HG03139 (cell line): ENCODE data around the gene ZNF865.

Source experiments
- ATAC-seq: cut with Tn5 transposase; IDR thresholded peaks from one replicate; pipeline ENCODE4 v1.9.1; 2021; ENCODE audit not compliant: unreplicated experiment

The ZNF865 gene

DNA sequence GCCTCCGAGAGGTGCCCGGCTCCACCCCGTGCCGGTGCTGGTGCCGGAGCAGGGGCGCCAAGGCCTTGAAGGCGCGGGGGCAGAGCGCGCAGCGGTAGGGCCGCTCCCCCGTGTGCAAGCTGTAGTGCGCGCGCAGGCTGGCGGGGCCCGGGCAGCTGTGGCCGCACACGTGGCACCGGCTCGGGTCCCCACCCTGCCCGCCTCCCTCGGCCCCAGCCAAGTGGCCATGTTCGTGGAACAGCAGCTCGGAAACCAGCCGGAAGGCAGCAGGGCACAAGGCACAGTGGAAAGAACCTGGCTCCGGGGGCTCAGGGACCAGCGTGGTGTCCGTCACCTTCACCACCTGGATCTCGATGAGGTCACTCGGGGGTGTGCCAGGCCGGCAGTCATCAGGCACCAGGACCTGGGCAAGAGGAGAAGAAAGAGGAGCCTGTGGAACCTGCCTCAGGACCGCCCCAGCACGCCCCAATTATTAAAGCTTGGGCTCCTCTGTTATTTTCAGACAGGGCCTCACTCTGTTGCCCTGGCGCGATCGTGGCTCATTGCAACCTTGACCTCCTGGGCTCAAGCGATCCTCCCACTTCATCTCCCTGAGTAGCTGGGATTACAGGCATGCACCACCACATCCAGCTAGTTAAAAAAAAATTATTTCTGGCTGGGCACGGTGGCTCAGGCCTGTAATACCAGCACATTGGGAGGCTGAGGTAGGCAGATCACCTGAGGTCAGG is 17.0 kb downstream of the ZNF865 start:
- no peak for ATAC-seq

DNA sequence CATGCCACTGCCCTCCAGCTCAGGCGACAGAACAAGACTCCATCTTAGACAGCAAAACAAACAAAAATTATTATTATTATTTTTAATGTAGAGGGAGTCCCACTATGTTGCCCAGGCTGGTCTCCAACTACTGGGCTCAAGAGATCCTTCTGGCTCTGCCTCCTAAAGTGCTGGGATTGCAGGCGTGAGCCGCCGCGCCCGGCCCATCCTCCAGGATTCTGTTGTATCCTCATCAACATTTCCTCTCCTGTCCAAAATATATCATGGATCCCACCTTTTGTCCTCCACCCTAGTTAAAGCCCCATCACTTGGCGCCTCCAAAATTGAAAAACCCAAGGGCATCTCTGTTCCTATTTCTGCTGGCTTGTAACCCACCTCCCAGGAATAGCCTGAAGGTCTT is 17.7 kb downstream of the ZNF865 start:
- no peak for ATAC-seq

DNA sequence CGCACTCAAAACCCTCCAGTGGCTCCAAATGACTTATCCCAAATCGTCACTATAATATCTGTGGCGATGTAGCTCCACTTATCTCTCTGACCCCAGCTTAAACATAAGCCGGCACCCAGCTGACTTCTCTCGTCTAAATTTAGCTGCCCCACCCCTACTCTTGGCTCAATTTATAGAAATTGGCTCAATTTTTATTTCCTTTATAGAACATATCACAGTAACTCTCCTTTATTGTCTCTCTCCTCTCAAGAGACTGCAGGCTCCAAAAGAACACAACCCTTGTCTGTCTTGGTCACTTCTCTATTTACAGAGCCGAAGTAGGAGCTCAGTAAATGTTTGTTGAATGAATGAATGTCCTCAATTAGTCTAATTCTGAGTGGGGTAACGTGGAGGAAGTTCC is 18.1 kb downstream of the ZNF865 start:
- ATAC-seq, result no peak

DNA sequence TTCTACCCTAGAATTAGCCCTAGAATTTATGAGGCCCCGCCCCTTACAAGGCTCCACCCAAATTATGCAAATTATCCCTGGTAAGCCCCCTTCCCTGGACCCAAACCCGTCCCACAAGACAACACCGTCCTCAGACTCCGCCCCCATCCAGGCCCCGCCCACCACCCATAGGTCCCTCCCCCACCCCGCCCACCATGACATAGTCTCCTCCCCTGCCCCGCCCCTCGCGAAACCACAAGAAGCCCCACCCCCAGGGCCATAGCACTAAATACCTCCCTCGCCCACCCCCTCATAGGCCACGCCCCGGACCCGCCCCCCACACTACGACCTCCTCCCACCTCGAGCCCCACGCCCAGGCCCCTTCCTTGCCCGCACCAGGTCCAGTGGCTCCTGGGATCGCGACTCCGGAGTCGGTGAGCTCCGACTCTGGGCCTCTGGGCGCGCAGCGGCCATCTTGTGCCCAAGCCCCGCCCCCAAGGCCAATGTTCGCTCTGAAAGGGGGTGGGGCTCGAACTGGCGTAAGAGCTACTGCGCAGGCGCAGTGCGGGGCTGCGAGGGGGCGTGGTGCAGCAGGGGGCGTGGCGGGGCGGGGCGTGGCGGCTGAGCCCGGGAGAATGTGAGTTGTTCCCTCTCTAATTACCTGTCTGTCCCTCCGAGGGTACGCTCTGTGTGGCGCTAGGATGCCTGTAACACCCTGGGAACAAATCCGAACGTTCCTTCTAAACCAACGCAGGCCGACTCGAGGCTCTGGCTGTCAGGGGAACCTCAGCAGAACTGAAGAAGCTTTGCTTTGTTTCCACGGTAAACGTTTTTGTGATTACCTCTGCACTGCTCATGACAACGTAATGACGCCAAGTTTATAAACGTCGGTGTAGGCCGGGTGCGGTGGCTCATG is 18.9 kb downstream of the ZNF865 start, which contains the start of gene ZNF784:
TSS of gene ZNF784 (minus strand) at position 458 of the 895 bp plus-strand sequence. CDS start at position 453, 5 bp downstream.
- ATAC-seq, result no peak

- ATAC-seq, result no peak
Measured at GRCh38 chr19:55625004-55625326, 19.5 kb downstream of the ZNF865 start.

DNA sequence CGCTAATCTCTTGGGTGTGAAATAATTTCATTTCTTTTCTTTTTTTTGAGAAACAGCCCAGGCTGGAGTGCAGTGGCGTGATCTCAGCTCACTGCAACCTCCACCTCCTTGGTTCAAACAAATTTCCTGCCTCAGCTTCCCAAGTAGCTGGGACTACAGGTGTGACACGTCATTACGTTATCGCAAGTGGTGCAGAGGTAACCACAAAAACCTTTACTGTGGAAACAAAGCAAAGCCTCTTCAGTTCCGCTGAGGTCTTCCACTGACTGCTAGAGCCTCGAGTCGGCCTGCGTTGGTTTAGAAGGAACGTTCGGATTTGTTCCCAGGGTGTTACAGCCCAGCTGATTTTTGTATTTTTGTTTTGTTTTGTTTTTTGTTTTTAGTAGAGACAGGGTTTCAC is 20.9 kb downstream of the ZNF865 start:
- ATAC-seq, result no peak

DNA sequence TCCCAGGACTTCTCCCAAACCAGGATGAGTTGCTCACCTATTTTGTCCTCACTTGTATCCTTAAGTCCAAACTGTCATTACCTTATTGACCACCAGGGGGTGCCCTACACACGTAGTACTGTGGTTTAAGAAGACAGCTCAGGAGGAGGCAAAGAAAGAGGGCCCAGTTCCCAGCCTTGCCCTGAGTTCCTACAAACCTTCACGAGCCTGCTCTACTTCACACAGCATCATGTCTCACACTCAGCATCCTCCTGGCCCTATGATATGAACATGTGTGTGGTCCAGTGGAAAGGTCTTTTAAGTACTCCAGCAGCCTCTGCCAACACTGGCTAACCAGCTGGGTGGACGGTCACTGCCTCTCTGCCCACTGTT is 27.0 kb downstream of the ZNF865 start:
- ATAC-seq, result no peak

DNA sequence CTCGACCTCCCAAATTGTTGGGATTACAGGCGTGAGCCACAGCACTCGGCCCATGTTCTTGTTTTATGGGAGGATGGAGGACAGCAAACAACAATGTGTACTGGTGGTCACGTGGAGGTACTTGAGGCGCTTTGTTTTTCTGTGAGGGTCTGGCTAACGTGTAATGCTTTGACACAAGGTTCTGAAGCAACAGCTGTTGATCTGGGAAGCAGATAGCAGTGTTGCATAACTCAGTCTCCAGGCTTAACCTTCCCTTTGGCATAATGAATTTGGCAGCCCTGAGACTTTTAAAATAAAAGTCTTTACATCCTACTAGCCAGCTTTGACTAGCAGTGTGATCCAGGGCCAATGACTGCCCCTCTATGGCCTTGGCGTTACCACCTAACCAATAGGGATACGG is 28.4 kb downstream of the ZNF865 start:
- ATAC-seq, result no peak

DNA sequence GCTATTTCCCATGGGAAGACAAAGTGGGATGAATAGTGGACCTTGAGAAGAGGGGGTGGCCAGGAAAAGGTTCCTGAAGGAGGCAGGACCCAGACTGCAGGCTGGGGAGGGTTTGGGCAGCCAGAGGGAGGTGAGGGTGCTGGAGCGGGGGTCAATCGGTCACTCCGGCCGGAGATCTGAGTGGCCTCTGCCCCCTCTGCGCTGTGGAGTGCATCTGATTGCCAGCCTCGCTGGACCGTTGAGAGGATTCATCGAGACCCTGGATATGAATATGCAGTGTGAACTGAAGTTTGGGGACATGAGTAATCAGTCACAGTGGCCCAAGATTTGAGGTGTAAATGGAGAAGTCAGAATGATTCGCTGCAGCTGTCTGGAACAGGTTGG is 29.9 kb downstream of the ZNF865 start:
- ATAC-seq, result no peak

GRCh38 chr19:55635856-55636440 is 30.5 kb downstream of the ZNF865 start:
- ATAC-seq, result no peak

DNA sequence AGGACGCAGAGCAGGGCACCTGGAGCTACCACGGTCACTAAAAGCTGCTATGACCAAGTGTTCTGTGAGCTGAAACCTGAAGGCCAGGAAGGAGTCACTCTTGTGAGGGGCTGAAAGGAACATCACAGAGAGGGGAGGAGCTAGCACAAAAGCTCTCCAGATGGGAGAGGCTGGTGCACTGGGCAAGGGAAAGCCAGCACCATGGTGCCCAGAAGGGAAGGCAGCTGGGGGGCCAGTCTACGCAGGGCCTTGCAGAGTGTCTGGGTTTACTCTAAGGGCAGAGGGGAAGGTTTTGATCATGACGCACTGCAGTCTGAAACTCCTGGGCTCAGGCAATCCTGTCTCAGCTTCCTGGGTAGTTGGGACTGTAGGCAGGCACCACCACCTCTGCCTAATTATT is 31.3 kb downstream of the ZNF865 start:
- ATAC-seq, result no peak

- no peak for ATAC-seq
Measured at GRCh38 chr19:55637534-55637933, 32.1 kb downstream of the ZNF865 start.

DNA sequence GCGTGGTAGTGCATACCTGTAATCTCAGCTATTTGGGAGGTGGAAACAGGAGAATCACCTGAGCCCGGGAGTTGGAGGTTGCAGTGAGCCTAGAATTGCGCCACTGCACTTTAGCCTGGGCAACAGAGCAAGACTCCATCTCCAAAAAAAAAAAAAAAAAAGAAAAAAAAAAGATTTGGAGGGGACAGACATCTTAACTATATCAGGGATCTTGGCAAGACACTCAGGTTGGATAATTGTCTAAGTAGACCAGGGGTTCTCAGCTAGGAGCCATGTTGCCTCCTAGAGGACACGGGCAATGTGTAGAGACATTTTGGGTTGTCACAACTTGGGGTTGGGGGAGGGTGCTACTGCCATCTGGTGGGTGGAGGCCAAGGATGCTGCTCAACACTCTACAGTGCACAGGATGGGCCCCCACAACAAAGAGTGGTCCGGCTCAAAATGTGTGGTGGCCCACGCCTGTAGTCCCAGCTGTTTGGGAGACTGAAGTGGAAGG is 33.5 kb downstream of the ZNF865 start:
- ATAC-seq, result no peak

DNA sequence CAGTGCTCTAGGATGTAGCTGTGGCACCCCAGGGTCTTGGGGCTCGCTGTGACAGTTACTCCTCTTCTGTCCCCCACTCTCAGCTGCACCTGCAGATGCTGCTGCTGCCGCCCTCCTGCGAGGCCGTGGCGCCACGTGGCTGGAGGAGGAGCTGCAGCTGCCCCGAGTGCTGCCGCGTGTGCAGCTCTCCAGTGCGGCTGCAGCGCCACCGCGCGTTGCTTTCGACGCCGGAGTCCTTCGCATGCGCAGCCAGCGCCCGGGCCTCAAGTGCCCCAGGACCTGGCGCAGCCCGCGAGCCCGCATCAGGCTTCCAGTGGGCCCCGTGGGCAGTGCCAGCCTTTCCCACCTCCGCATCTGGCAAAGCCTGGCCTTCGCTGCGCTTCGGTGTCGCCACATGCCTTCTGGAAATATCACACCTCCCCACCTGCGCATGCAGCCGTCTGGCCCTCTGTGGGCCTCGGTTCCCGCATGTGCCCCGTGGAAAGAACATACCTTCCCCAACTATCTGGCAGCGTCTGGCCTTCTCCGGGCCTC is 34.7 kb downstream of the ZNF865 start:
- no peak for ATAC-seq

DNA sequence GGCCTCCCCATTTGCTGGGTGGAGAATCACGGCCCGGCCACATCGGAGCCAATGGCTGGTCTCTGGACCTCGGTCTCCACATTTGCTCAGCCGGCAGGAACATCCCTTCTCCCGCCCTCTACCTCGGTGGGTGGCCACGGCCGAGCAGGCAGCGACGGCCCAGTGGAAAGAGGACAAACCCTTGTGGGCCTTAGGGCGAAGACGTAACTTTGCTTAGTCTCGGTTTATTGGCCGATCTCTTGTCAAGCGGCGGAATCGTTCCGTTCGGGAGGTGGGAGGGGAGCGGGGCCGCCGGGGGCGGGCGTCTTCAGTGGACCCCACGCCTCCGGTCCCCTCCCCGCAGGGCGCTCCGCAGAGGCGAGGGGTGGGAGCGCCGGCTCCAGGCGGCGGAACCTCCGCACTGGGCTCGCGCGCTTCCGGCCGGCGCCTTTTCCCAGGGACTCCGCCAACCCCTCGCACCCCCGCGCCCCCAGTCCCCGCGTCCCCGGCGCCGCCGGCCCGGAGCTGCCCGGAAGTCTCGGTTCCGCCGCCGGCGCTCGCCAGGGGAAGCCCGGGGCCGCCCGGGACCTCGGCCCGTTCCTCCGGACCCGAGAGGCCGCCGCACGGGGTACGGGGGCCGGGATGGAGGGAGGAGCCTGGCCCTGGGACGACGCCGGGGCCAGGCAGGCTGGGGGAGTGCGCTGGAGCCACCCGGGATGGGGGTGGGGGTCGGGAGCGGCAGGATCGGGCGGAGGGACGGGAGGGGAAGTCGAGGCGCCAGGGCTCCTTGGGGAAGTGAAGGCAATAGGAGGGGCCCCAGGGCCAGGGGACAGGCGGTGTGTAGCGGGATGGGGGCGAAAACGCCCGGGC is 35.4 kb downstream of the ZNF865 start, which contains the start of gene ZNF580:
TSS of gene ZNF580 (plus strand) at position 426 of the 849 bp plus-strand sequence. CDS start 1,507 bp downstream, outside the sequence.
- no peak for ATAC-seq

GRCh38 chr19:55641426-55642152 is 36.1 kb downstream of the ZNF865 start:
- no peak for ATAC-seq

DNA sequence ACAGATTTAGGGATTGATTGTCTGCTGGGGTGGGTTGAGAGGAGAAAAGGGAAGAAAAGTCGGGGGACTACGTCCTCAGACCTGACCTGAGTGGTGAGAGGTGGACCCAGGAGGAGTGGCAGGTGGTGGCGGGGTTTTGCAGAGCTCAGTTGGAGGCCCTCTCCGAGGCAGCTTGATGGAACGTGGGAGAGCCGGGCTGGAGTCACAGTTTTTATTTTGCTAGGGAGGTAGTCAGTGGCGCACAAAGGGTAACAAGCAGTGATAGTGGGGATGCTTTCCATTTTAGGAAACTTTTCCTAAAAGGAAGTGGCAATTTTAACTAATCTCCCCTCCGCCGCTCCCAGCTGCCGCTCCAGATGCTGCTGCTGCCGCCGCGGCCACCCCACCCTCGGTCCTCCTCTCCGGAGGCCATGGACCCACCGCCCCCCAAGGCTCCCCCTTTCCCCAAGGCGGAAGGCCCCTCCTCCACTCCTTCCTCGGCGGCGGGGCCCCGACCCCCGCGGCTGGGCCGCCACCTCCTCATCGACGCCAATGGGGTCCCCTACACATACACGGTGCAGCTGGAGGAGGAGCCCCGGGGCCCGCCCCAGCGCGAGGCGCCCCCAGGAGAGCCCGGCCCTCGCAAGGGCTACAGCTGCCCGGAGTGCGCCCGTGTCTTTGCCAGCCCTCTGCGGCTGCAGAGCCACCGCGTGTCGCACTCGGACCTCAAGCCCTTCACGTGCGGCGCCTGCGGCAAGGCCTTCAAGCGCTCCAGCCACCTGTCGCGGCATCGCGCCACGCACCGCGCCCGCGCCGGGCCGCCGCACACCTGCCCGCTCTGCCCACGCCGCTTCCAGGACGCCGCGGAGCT is 36.9 kb downstream of the ZNF865 start:
- ATAC-seq, result no peak

- peak; percentile 32 for ATAC-seq
Measured at GRCh38 chr19:55643003-55643886, 37.8 kb downstream of the ZNF865 start, which contains the start of gene ZNF581. ZNF581 (plus strand) TSS chr19:55643649; CDS start chr19:55644572, 923 bp downstream.
